BJ (cell line): ENCODE data around the gene EIF1AD. TPM values are rescaled to one million over a fixed set of nuclear protein-coding genes. Genes with fewer than 3 reads are reported as not detected.
"Not testable (repeated sequence)": the region's sequence is repeated elsewhere in the genome, so short reads cannot be mapped to it uniquely, and the experiment has no call there.

Experiments used
- CTCF ChIA-PET: fragments of 350-600 bp; formaldehyde crosslinking; extraction: SDS; loops from one replicate; lab custom pipeline; 2021; ENCODE audit warnings: antibody characterized with exemption, inconsistent platforms; lab: Yijun Ruan, JAX
- POLR2A ChIA-PET: fragments of 300-600 bp; sonication (Branson Sonifier 250); formaldehyde crosslinking; extraction: SDS; loops from one replicate; lab custom pipeline; 2021; ENCODE audit warnings: antibody characterized with exemption; lab: Charles Lee
- DNase-seq: peaks from one replicate; pipeline ENCODE4 v3.0.0-alpha.2; 2011; ENCODE audit warnings: low read depth
- H3K27me3 ChIP-seq: 2 replicates; pipeline ENCODE4 v1.6.0; 2011; ENCODE audit warnings: low read length; ENCODE audit not compliant: control insufficient read depth, insufficient read depth
- H3K36me3 ChIP-seq: 2 replicates; pipeline ENCODE4 v1.5.1; 2011; ENCODE audit warnings: low read length; ENCODE audit not compliant: control insufficient read depth, insufficient read depth
- H3K4me3 ChIP-seq: 2 replicates; pipeline ENCODE4 v1.5.1; 2011; ENCODE audit warnings: low read depth, mild to moderate bottlenecking, control low read depth, low read length
- CTCF ChIP-seq: IDR thresholded peaks from 2 replicates; pipeline ENCODE4 v1.5.1; 2011; ENCODE audit warnings: low read depth, mild to moderate bottlenecking, control low read depth, inconsistent platforms, low read length, moderate library complexity; ENCODE audit not compliant: insufficient read depth
- polyA plus RNA-seq: library from polyadenylated mRNA; depleted of rRNA; stranded (reverse); fragments of >200 nt; gene quantifications from 2 replicates; pipeline ENCODE4 v1.2.3, GENCODE V29; 2011

Gene EIF1AD
- polyA plus RNA-seq, 1 experiment = 27.7 TPM

- H3K4me3 ChIP-seq = no peak overlapping the region
- no peak for TF ChIP-seq CTCF
- POLR2A ChIA-PET = no interaction called here
- no peak for DNase-seq
- H3K36me3 ChIP-seq = no peaks in the 10 kb centered on the region
- 0 out of 2 replicates have a peak, but pooled peaks cover 2% of the 10 kb centered on the region for H3K27me3 ChIP-seq
- CTCF ChIA-PET = no interaction called here
Observed at GRCh38 chr11:65954771-65955170, 47.2 kb downstream of the EIF1AD start.

GRCh38 chr11:65953471-65953870, 48.5 kb downstream of the EIF1AD start:
- Histone ChIP-seq H3K36me3 (no peaks in the 10 kb centered on the region), H3K4me3 (no peak overlapping the region), H3K27me3 (0 out of 2 replicates have a peak, but pooled peaks cover 2% of the 10 kb centered on the region)
- POLR2A ChIA-PET = no interaction called here
- DNase-seq = no peak
- CTCF ChIA-PET = interaction anchor here (0.7 kb wide), 1 partner anchor 9 kb away, joined by 3 read pairs; no protein-coding TSS in a partner anchor
- no peak for TF ChIP-seq CTCF

- no peak overlapping the region for H3K4me3 ChIP-seq
- no peak for TF ChIP-seq CTCF
- no peaks in the 10 kb centered on the region for H3K36me3 ChIP-seq
- H3K27me3 ChIP-seq = 0 out of 2 replicates have a peak, but pooled peaks cover 2% of the 10 kb centered on the region
- CTCF ChIA-PET = interaction anchor here (0.8 to 1.4 kb wide), 2 partner anchors 10 to 32 kb away, joined by 3 read pairs; no protein-coding TSS in a partner anchor
- POLR2A ChIA-PET = no interaction called here
- DNase-seq = no peak
Observed at GRCh38 chr11:65952052-65952521, 49.9 kb downstream of the EIF1AD start.

- CTCF ChIA-PET = interaction anchor here (1.4 kb wide), 1 partner anchor 31 kb away, joined by 3 read pairs; no protein-coding TSS in a partner anchor
- POLR2A ChIA-PET, DNase-seq, H3K27me3 ChIP-seq, H3K36me3 ChIP-seq, H3K4me3 ChIP-seq: not testable (repeated sequence)
Observed at GRCh38 chr11:65951641-65952040, 50.3 kb downstream of the EIF1AD start.

GRCh38 chr11:65950711-65951110, 51.2 kb downstream of the EIF1AD start:
- CTCF ChIA-PET, DNase-seq, POLR2A ChIA-PET: not testable (repeated sequence)

GRCh38 chr11:65947603-65948125, 54.3 kb downstream of the EIF1AD start:
- DNase-seq = no peak
- TF ChIP-seq CTCF = no peak
- H3K27me3 ChIP-seq = no peaks in the 10 kb centered on the region
- no peaks in the 10 kb centered on the region for H3K36me3 ChIP-seq
- no peak overlapping the region for H3K4me3 ChIP-seq
- ChIA-PET POLR2A (interaction anchor here (0.5 kb wide), 1 partner anchor 242 kb away, joined by 5 read pairs; no protein-coding TSS in a partner anchor), CTCF (interaction anchor here (0.9 to 1.3 kb wide), 3 partner anchors 59 to 237 kb away, joined by 3 read pairs; partner anchors contain the start of gene MUS81)

More at GRCh38 chr11:65950711-65951110, 51.2 kb downstream of the EIF1AD start:
- H3K27me3 ChIP-seq, H3K36me3 ChIP-seq, H3K4me3 ChIP-seq: not testable (repeated sequence)
